Measurements from ENCODE around the gene HSD17B2. TPM values are rescaled to one million over a fixed set of nuclear protein-coding genes. Genes with fewer than 3 reads are reported as not detected.

HSD17B2 gene
- total RNA-seq, 2 experiments from 2014 or later, result not detected

DNA sequence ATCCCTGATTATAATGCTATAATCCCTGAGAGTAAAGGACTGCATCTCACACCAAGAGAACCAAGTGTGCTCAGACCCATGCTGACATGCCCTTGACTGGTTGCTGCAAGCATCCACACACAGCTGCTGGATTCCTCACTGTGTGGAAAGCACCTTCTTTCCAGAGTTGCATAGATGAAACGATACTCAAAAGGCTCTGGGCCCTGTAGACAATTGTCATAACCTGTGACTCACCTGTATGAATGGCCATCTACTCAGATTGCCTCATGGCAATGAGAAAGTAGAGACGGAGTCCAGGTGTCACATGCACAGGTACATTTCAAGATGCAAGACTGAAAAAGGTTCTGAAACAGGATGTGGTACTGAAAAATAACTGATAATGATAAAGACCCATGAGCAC lies 76.9 kb downstream of the HSD17B2 start:
- Mint-ChIP-seq H3K27ac (no peak overlapping the region), H3K4me3 (no peak overlapping the region), H3K9me3 (no peaks in the 10 kb centered on the region), H3K4me1 (ENCODE audit: low read depth) (peaks cover 6% of the 10 kb centered on the region), H3K27me3 (no peaks in the 10 kb centered on the region), H3K36me3 (ENCODE audit: low read depth) (no peaks in the 10 kb centered on the region)
- ChIA-PET POLR2A (no interaction called here), CTCF (no interaction called here)
- intact Hi-C loops (cut with micrococcal nuclease), result no loop called here
- ATAC-seq, result no peak
- TF ChIP-seq, protein P1, sequence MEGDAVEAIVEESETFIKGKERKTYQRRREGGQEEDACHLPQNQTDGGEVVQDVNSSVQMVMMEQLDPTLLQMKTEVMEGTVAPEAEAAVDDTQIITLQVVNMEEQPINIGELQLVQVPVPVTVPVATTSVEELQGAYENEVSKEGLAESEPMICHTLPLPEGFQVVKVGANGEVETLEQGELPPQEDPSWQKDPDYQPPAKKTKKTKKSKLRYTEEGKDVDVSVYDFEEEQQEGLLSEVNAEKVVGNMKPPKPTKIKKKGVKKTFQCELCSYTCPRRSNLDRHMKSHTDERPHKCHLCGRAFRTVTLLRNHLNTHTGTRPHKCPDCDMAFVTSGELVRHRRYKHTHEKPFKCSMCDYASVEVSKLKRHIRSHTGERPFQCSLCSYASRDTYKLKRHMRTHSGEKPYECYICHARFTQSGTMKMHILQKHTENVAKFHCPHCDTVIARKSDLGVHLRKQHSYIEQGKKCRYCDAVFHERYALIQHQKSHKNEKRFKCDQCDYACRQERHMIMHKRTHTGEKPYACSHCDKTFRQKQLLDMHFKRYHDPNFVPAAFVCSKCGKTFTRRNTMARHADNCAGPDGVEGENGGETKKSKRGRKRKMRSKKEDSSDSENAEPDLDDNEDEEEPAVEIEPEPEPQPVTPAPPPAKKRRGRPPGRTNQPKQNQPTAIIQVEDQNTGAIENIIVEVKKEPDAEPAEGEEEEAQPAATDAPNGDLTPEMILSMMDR (IDR thresholded peaks at IDR 0.05), result no peak
- DNase-seq, result no peak

- intact Hi-C loops (cut with micrococcal nuclease), result no loop called here
- ChIA-PET POLR2A (no interaction called here), CTCF (no interaction called here)
- ATAC-seq (no peak), DNase-seq (no peak)
- Mint-ChIP-seq H3K9me3 (no peaks in the 10 kb centered on the region), H3K4me1 (ENCODE audit: low read depth) (peaks cover 6% of the 10 kb centered on the region), H3K27ac (no peak overlapping the region), H3K27me3 (no peaks in the 10 kb centered on the region), H3K4me3 (no peak overlapping the region), H3K36me3 (ENCODE audit: low read depth) (no peaks in the 10 kb centered on the region)
- TF ChIP-seq, protein P1 (IDR thresholded peaks at IDR 0.05), result no peak
Measured at GRCh38 chr16:82113741-82114140, 78.7 kb downstream of the HSD17B2 start.

DNA sequence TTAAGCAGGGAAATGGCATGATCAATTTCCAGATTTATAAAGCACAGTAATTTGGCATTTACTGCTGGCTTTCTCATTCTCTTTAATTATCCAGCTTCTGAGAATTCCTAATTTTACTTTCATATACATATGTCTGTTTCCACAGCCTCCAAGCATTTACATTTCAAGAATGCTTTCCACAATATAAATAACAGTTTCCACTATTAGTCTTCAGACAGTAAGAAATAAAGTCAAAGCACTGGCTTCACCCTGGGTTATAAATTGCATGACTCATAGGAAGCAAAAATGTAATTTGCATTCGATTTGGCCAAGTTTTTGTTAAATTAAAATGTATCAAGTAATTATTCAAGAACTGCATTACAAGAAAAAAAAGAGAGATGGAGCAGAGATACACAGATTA lies 81.5 kb downstream of the HSD17B2 start:
- intact Hi-C loops (cut with micrococcal nuclease), result no loop called here
- no peak overlapping the region for H3K4me3 Mint-ChIP-seq
- ChIA-PET POLR2A (no interaction called here), CTCF (no interaction called here)
- H3K27ac Mint-ChIP-seq, result no peak overlapping the region
- no peaks in the 10 kb centered on the region for H3K27me3 Mint-ChIP-seq
- no peaks in the 10 kb centered on the region for H3K9me3 Mint-ChIP-seq
- TF ChIP-seq, protein P1 (IDR thresholded peaks at IDR 0.05), result no peak
- DNase-seq (no peak), ATAC-seq (no peak)
- H3K4me1 Mint-ChIP-seq (ENCODE audit: low read depth), result no peaks in the 10 kb centered on the region
- H3K36me3 Mint-ChIP-seq (ENCODE audit: low read depth), result no peaks in the 10 kb centered on the region

DNA sequence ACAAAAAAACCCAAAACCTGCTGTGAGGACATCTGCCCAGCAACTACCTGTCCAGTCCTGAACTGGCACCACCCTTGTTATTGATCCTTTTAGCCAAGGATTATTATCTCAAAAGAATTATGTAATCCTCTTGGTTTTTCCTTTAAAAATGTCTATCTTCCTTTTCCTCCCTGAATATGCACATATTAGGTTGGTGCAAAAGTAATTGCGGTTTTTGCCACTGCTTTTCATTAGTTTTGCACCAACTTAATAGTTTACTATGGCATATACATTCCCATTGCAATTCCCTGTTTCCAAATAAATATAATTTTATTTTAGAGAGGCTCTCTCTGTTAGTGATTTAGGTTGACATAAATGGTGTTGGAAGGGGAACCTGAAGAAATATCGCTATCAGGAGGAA lies 83.7 kb downstream of the HSD17B2 start:
- no peak for DNase-seq
- H3K36me3 Mint-ChIP-seq (ENCODE audit: low read depth), result no peaks in the 10 kb centered on the region
- no peak for ATAC-seq
- POLR2A ChIA-PET, result no interaction called here
- intact Hi-C loops (cut with micrococcal nuclease), result no loop called here
- H3K27me3 Mint-ChIP-seq, result no peaks in the 10 kb centered on the region
- no peak overlapping the region for H3K4me3 Mint-ChIP-seq
- TF ChIP-seq, protein P1 (IDR thresholded peaks at IDR 0.05), result no peak
- H3K27ac Mint-ChIP-seq, result no peak overlapping the region
- H3K9me3 Mint-ChIP-seq, result no peaks in the 10 kb centered on the region
- H3K4me1 Mint-ChIP-seq (ENCODE audit: low read depth), result no peaks in the 10 kb centered on the region
- CTCF ChIA-PET, result no interaction called here

- DNase-seq (no peak), ATAC-seq (no peak)
- CTCF ChIA-PET, result no interaction called here
- intact Hi-C loops (cut with micrococcal nuclease), result no loop called here
- POLR2A ChIA-PET, result no interaction called here
- TF ChIP-seq, protein P1 (IDR thresholded peaks at IDR 0.05), result no peak
- H3K27ac Mint-ChIP-seq, result no peak overlapping the region
- no peaks in the 10 kb centered on the region for H3K9me3 Mint-ChIP-seq
- no peaks in the 10 kb centered on the region for H3K4me1 Mint-ChIP-seq (ENCODE audit: low read depth)
- H3K36me3 Mint-ChIP-seq (ENCODE audit: low read depth), result no peaks in the 10 kb centered on the region
- no peaks in the 10 kb centered on the region for H3K27me3 Mint-ChIP-seq
- H3K4me3 Mint-ChIP-seq, result no peak overlapping the region
Measured at GRCh38 chr16:82119405-82119804, 84.4 kb downstream of the HSD17B2 start.
